WTC11 (cell line): ENCODE results near the gene NFATC3. TPM values are rescaled to one million over a fixed set of nuclear protein-coding genes. Genes with fewer than 3 reads are reported as not detected.

ENCODE experiments used
- ATAC-seq: fragments of 200-7000 bp; cut with Tn5 transposase; 2 replicates; pipeline ENCODE4 v1.10.0; 2021; ENCODE audit warnings: mild to moderate bottlenecking, moderate library complexity
- CTCF ChIA-PET: fragments of 300-600 bp; sonication (Branson Sonifier 250); formaldehyde crosslinking; loops from one replicate; lab custom pipeline; 2021; ENCODE audit warnings: antibody characterized with exemption; lab: Charles Lee
- POLR2A ChIA-PET: fragments of 350-600 bp; sonication (Branson Sonifier 250); formaldehyde crosslinking; loops from one replicate; lab custom pipeline; 2021; ENCODE audit warnings: antibody characterized with exemption; lab: Charles Lee
- DNase-seq: peaks from one replicate; pipeline ENCODE4 v3.0.0; 2021; ENCODE audit warnings: low spot score
- H3K27ac Mint-ChIP-seq: 2 replicates; pipeline ENCODE4 v1.8.0; 2021; ENCODE audit warnings: mixed read lengths
- H3K27me3 Mint-ChIP-seq: 2 replicates; pipeline ENCODE4 v1.8.0; 2021; ENCODE audit warnings: low read depth, mild to moderate bottlenecking, moderate library complexity, mixed read lengths
- H3K36me3 Mint-ChIP-seq: 2 replicates; pipeline ENCODE4 v1.8.0; 2021; ENCODE audit warnings: mixed read lengths
- H3K4me1 Mint-ChIP-seq: 2 replicates; pipeline ENCODE4 v1.8.0; 2022; ENCODE audit warnings: mixed read lengths
- H3K4me3 Mint-ChIP-seq: 2 replicates; pipeline ENCODE4 v1.8.0; 2021; ENCODE audit warnings: mild to moderate bottlenecking, moderate library complexity, mixed read lengths
- H3K9me3 Mint-ChIP-seq: 2 replicates; pipeline ENCODE4 v1.8.0; 2021; ENCODE audit warnings: mixed read lengths
- EMX1 ChIP-seq: fragments of 250-450 bp; sonication (Bioruptor Pico); IDR thresholded peaks from 2 replicates; pipeline ENCODE4 v1.8.0; 2021; ENCODE audit warnings: mild to moderate bottlenecking
- ESRRA ChIP-seq: sonication (generic); formaldehyde crosslinking; IDR thresholded peaks from 2 replicates; pipeline ENCODE4 v1.8.1; 2022; ENCODE audit warnings: mild to moderate bottlenecking, missing genetic modification reagents, borderline replicate concordance
- FOXJ3 ChIP-seq: sonication (generic); formaldehyde crosslinking; IDR thresholded peaks from 2 replicates; pipeline ENCODE4 v1.9.0; 2021; ENCODE audit warnings: missing genetic modification reagents, mild to moderate bottlenecking, borderline replicate concordance
- JAZF1 ChIP-seq: fragments of 250-450 bp; sonication (Bioruptor Pico); IDR thresholded peaks from 2 replicates; pipeline ENCODE4 v1.9.0; 2021; ENCODE audit warnings: moderate library complexity, mild to moderate bottlenecking, inconsistent platforms
- MYBL2 ChIP-seq: sonication (generic); formaldehyde crosslinking; IDR thresholded peaks from 2 replicates; pipeline ENCODE4 v1.8.1; 2023; ENCODE audit warnings: mild to moderate bottlenecking, moderate library complexity, missing genetic modification reagents
- NFE2L1 ChIP-seq: sonication (generic); formaldehyde crosslinking; IDR thresholded peaks from 2 replicates; pipeline ENCODE4 v1.8.1; 2023; ENCODE audit warnings: missing genetic modification reagents
- NFYB ChIP-seq: sonication (generic); formaldehyde crosslinking; conservative IDR thresholded peaks from 2 replicates; pipeline ENCODE4 v1.8.0; 2022; ENCODE audit warnings: low read depth, missing genetic modification reagents
- NR1H2 ChIP-seq: sonication (generic); formaldehyde crosslinking; IDR thresholded peaks from 2 replicates; pipeline ENCODE4 v1.9.0; 2021; ENCODE audit warnings: mild to moderate bottlenecking, moderate library complexity, missing genetic modification reagents
- RORB ChIP-seq: fragments of 250-450 bp; sonication (Bioruptor Pico); IDR thresholded peaks from 2 replicates; pipeline ENCODE4 v1.9.0; 2021; ENCODE audit warnings: mild to moderate bottlenecking
- ZNF138 ChIP-seq: sonication (generic); formaldehyde crosslinking; conservative IDR thresholded peaks from 2 replicates; pipeline ENCODE4 v1.8.1; 2022; ENCODE audit warnings: mild to moderate bottlenecking, moderate library complexity, missing genetic modification reagents
- ZNF232 ChIP-seq: sonication (generic); formaldehyde crosslinking; IDR thresholded peaks from 2 replicates; pipeline ENCODE4 v1.8.0; 2022; ENCODE audit warnings: mild to moderate bottlenecking, missing genetic modification reagents
- ZNF423 ChIP-seq: fragments of 250-450 bp; sonication (Bioruptor Pico); IDR thresholded peaks from 2 replicates; pipeline ENCODE4 v2.1.2; 2022; ENCODE audit warnings: mild to moderate bottlenecking, moderate library complexity
- total RNA-seq: library from RNA; stranded (reverse); gene quantifications from 3 replicates; pipeline ENCODE4 v1.2.3, GENCODE V29; 2021
- TF ChIP-seq, protein P1 (sequence below): sonication (generic); formaldehyde crosslinking; IDR thresholded peaks from 2 replicates; pipeline ENCODE4 v1.8.1; 2022; ENCODE audit warnings: missing genetic modification reagents, borderline replicate concordance
- TF ChIP-seq, protein P2 (sequence below): sonication (generic); formaldehyde crosslinking; IDR thresholded peaks from 2 replicates; pipeline ENCODE4 v1.8.0; 2022; ENCODE audit warnings: mild to moderate bottlenecking, missing genetic modification reagents
- TF ChIP-seq, protein P3 (sequence below): sonication (generic); formaldehyde crosslinking; IDR thresholded peaks from 2 replicates; pipeline ENCODE4 v1.8.0; 2022; ENCODE audit warnings: mild to moderate bottlenecking, missing genetic modification reagents
- TF ChIP-seq, protein P4 (sequence below): sonication (generic); formaldehyde crosslinking; IDR thresholded peaks from 2 replicates; pipeline ENCODE4 v1.8.0; 2023; ENCODE audit warnings: missing genetic modification reagents, mild to moderate bottlenecking, borderline replicate concordance
- TF ChIP-seq, protein P5 (sequence below): sonication (generic); formaldehyde crosslinking; IDR thresholded peaks from 2 replicates; pipeline ENCODE4 v1.8.1; 2022; ENCODE audit warnings: mild to moderate bottlenecking, missing genetic modification reagents, moderate library complexity, borderline replicate concordance
- TF ChIP-seq, protein P6 (sequence below): sonication (generic); formaldehyde crosslinking; IDR thresholded peaks from 2 replicates; pipeline ENCODE4 v1.8.1; 2023; ENCODE audit warnings: mild to moderate bottlenecking, moderate library complexity, missing genetic modification reagents

Gene NFATC3
- total RNA-seq, 1 experiment from 2014 or later = 34.6 TPM

DNA sequence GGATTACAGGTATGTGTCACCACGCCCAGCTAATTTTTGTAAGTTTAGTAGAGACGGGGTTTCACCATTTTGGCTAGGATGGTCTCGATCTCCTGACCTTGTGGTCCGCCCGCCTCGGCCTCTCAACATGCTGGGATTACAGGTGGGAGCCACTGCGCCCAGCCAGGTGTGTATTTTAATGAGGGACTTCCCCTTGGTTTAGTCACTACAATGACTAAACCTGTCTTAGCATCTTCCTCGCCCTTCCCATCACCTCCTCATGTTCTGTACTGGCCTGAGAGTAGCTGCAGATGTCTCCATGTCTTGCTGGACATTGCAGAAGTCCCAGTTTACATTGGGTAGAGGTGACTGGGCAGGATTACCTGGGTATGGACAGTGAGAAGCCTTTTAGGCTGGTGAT is 188.7 kb downstream of the NFATC3 start:
- POLR2A ChIA-PET = no interaction called here
- TF ChIP-seq ZNF423 (CRISPR knock-in tag) (no peak), NFYB (CRISPR knock-in tag) (no peak), JAZF1 (CRISPR knock-in tag) (no peak), NR1H2 (CRISPR knock-in tag) (no peak), ZNF232 (no peak), ESRRA (CRISPR knock-in tag) (no peak)
- TF ChIP-seq, protein P1, sequence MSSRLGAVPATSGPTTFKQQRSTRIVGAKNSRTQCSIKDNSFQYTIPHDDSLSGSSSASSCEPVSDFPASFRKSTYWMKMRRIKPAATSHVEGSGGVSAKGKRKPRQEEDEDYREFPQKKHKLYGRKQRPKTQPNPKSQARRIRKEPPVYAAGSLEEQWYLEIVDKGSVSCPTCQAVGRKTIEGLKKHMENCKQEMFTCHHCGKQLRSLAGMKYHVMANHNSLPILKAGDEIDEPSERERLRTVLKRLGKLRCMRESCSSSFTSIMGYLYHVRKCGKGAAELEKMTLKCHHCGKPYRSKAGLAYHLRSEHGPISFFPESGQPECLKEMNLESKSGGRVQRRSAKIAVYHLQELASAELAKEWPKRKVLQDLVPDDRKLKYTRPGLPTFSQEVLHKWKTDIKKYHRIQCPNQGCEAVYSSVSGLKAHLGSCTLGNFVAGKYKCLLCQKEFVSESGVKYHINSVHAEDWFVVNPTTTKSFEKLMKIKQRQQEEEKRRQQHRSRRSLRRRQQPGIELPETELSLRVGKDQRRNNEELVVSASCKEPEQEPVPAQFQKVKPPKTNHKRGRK (CRISPR knock-in tag) = no peak
- TF ChIP-seq, protein P2, sequence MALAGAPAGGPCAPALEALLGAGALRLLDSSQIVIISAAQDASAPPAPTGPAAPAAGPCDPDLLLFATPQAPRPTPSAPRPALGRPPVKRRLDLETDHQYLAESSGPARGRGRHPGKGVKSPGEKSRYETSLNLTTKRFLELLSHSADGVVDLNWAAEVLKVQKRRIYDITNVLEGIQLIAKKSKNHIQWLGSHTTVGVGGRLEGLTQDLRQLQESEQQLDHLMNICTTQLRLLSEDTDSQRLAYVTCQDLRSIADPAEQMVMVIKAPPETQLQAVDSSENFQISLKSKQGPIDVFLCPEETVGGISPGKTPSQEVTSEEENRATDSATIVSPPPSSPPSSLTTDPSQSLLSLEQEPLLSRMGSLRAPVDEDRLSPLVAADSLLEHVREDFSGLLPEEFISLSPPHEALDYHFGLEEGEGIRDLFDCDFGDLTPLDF = no peak
- TF ChIP-seq, protein P3, sequence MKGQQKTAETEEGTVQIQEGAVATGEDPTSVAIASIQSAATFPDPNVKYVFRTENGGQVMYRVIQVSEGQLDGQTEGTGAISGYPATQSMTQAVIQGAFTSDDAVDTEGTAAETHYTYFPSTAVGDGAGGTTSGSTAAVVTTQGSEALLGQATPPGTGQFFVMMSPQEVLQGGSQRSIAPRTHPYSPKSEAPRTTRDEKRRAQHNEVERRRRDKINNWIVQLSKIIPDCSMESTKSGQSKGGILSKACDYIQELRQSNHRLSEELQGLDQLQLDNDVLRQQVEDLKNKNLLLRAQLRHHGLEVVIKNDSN (CRISPR knock-in tag) = no peak
- TF ChIP-seq, protein P4, sequence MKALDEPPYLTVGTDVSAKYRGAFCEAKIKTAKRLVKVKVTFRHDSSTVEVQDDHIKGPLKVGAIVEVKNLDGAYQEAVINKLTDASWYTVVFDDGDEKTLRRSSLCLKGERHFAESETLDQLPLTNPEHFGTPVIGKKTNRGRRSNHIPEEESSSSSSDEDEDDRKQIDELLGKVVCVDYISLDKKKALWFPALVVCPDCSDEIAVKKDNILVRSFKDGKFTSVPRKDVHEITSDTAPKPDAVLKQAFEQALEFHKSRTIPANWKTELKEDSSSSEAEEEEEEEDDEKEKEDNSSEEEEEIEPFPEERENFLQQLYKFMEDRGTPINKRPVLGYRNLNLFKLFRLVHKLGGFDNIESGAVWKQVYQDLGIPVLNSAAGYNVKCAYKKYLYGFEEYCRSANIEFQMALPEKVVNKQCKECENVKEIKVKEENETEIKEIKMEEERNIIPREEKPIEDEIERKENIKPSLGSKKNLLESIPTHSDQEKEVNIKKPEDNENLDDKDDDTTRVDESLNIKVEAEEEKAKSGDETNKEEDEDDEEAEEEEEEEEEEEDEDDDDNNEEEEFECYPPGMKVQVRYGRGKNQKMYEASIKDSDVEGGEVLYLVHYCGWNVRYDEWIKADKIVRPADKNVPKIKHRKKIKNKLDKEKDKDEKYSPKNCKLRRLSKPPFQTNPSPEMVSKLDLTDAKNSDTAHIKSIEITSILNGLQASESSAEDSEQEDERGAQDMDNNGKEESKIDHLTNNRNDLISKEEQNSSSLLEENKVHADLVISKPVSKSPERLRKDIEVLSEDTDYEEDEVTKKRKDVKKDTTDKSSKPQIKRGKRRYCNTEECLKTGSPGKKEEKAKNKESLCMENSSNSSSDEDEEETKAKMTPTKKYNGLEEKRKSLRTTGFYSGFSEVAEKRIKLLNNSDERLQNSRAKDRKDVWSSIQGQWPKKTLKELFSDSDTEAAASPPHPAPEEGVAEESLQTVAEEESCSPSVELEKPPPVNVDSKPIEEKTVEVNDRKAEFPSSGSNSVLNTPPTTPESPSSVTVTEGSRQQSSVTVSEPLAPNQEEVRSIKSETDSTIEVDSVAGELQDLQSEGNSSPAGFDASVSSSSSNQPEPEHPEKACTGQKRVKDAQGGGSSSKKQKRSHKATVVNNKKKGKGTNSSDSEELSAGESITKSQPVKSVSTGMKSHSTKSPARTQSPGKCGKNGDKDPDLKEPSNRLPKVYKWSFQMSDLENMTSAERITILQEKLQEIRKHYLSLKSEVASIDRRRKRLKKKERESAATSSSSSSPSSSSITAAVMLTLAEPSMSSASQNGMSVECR (CRISPR knock-in tag) = no peak
- no peaks in the 10 kb centered on the region for H3K27me3 Mint-ChIP-seq
- CTCF ChIA-PET = interaction anchor here (1.4 to 2.1 kb wide), 2 partner anchors 10 to 12 kb away, joined by 4 to 8 read pairs; partner anchors contain the start of gene SLC7A6
- no peaks in the 10 kb centered on the region for H3K9me3 Mint-ChIP-seq
- no peak overlapping the region for H3K27ac Mint-ChIP-seq
- H3K36me3 Mint-ChIP-seq = peaks cover 14% of the 10 kb centered on the region
- H3K4me3 Mint-ChIP-seq = no peak overlapping the region
- DNase-seq = no peak
- no peak for ATAC-seq
- H3K4me1 Mint-ChIP-seq = peaks cover 8% of the 10 kb centered on the region

DNA sequence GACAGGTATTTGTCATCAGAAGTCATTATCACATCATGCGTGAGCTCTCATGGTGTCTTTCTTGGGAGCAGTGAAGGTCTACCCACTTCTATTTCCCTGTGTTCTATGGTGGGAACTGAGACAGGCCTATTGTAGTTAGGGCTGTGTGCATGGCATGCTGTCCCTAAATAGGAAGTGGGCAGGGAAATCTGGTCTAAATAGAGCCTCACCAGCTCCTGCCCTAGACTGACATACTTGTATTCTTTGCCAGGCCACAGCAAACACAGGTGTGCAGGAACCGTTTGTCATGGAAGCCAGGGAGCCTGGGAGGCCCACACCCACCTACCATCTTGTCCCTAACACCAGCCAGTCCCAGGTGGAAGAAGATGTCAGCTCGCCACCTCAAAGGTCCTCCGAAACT is 189.3 kb downstream of the NFATC3 start:
- CTCF ChIA-PET = interaction anchor here (0.7 to 2.1 kb wide), 3 partner anchors 10 to 19 kb away, joined by 3 to 8 read pairs (median 4); partner anchors contain the start of gene SLC7A6
- POLR2A ChIA-PET = no interaction called here
- Mint-ChIP-seq H3K4me3 (no peak overlapping the region), H3K27ac (no peak overlapping the region), H3K27me3 (no peaks in the 10 kb centered on the region), H3K4me1 (peaks cover 3% of the 10 kb centered on the region), H3K36me3 (peaks cover 18% of the 10 kb centered on the region), H3K9me3 (no peaks in the 10 kb centered on the region)
- no peak for ATAC-seq
- no peak for DNase-seq
- TF ChIP-seq, protein P3 (CRISPR knock-in tag) = no peak
- TF ChIP-seq FOXJ3 (CRISPR knock-in tag) (no peak), NFE2L1 (CRISPR knock-in tag) (no peak), EMX1 (no peak), ZNF138 (CRISPR knock-in tag) (no peak), RORB (CRISPR knock-in tag) (no peak), MYBL2 (CRISPR knock-in tag) (no peak)
- TF ChIP-seq, protein P5, sequence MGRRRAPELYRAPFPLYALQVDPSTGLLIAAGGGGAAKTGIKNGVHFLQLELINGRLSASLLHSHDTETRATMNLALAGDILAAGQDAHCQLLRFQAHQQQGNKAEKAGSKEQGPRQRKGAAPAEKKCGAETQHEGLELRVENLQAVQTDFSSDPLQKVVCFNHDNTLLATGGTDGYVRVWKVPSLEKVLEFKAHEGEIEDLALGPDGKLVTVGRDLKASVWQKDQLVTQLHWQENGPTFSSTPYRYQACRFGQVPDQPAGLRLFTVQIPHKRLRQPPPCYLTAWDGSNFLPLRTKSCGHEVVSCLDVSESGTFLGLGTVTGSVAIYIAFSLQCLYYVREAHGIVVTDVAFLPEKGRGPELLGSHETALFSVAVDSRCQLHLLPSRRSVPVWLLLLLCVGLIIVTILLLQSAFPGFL (CRISPR knock-in tag) = no peak
- TF ChIP-seq, protein P4 (CRISPR knock-in tag) = no peak
- TF ChIP-seq, protein P6, sequence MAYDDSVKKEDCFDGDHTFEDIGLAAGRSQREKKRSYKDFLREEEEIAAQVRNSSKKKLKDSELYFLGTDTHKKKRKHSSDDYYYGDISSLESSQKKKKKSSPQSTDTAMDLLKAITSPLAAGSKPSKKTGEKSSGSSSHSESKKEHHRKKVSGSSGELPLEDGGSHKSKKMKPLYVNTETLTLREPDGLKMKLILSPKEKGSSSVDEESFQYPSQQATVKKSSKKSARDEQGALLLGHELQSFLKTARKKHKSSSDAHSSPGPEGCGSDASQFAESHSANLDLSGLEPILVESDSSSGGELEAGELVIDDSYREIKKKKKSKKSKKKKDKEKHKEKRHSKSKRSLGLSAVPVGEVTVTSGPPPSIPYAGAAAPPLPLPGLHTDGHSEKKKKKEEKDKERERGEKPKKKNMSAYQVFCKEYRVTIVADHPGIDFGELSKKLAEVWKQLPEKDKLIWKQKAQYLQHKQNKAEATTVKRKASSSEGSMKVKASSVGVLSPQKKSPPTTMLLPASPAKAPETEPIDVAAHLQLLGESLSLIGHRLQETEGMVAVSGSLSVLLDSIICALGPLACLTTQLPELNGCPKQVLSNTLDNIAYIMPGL (CRISPR knock-in tag) = no peak
